Activated T-cell treated with anti-CD3 and anti-CD28 coated beads, Interleukin-2, amount 50 U/mL, for 1 hour (primary cell): ENCODE data around the gene TJP2.

Source experiments
- DNase-seq: peaks from one replicate; pipeline ENCODE4 v3.0.0-alpha.2; 2020

TJP2 gene

DNA sequence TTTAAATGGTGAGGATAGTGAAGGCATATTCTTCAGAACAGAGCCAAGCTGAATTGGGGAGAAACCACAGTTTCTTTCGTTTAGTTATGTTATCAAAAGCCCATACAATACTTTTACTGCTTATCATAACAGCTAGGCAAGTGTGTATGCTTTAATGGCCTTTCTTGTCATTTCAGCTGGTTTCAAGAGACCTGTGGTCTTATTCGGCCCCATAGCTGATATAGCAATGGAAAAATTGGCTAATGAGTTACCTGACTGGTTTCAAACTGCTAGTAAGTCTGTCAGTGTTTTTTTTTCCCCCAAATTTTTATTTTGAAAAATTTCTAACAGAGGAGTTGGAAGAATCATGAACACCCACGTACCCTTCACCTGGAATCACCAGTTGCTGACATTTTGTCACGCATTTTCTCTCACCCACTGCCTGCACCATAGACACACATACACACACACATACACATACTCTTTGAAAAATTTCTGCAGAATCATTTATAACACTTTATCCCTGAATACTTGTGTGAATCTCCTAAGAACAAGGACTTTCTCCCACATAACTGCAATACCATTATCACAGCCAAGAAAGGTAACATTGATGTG lies 63.7 kb downstream of the TJP2 start:
- no peak for DNase-seq

DNA sequence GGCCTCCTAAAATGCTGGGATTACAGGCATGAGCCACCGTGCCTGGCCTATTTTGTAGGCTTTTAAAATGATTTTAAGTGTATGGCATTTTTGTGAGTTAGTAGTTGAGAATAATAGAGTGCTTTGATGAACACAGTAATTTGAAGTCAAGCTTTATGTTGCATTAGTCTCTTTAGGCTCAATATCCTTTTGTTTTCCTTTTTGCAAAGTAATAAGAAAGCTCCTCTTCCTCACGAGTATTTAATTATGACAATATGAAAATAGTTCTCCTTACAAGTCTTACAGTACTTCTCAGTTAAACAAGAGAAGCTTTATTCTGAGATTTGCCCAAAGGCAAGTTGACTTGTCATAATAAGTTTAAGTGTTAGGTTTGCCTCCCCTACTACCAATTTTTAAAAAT lies 69.0 kb downstream of the TJP2 start:
- no peak for DNase-seq

DNA sequence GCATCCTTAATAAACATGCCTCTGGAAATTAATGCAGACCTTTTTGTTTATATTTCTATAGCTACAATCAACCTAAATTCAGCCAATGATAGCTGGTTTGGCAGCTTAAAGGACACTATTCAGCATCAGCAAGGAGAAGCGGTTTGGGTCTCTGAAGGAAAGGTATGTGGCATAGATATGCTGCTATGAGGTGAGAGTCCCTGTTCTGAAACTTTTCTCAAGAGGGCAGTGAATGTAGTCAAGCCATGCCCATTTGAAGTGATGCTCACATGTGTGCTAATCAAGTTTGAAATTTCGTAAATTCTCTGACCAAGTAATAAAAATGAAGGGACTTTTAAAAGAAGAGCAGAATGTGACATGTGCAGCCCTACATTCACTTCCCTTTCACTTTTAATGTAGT lies 72.6 kb downstream of the TJP2 start:
- DNase-seq = no peak

DNA sequence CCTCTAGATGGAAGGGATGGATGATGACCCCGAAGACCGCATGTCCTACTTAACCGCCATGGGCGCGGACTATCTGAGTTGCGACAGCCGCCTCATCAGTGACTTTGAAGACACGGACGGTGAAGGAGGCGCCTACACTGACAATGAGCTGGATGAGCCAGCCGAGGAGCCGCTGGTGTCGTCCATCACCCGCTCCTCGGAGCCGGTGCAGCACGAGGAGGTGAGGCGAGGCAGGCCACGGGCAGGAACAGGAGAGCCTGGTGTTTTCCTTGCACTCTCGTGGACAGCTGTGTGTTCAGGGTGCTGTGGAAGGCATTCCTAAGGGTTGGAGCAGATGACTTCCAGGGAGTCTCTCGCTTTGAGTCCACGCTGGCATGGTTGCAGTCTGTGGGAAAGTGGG lies 73.9 kb downstream of the TJP2 start:
- DNase-seq = no peak

- DNase-seq = no peak
These were observed 75.3 kb downstream of the TJP2 start for GRCh38 chr9:69249337-69249736.

DNA sequence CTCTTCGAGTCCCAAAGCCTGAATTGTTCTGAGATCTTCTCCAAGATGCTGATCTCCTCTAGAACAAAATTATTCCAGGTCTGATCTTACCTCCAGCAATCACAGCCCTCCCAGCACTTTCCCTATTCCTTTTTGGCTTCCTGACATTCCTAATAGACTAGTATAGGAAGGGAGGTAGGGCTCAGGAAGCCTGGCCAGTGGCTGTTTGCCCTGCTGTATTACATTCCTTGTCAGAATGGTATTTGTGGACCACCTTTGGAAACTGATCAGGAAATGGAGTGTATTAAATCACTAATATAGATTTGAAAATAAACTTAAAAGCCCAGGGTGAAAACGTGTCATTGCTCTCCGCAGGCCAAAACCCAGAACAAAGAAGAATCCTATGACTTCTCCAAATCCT lies 76.6 kb downstream of the TJP2 start:
- no peak for DNase-seq

DNA sequence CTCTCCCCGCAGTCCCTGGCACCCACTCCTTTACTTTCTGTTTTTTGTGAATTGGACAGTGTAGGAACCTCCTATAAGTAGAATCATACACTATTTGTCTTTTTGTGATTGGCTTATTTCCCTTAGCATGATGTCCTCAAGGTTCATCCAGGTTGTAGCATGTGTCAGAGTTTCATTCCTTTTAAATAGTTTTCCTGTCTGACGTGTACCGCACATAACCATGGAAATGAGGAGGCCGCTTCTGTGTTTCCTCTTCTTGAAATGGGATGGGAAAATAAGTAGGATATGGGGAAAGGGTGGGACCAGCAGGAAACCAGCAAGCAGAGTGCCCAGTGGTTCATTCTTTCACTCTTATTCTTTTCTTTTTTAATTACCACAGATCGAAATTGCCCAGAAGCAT lies 78.4 kb downstream of the TJP2 start:
- no peak for DNase-seq

GRCh38 chr9:69253057-69253456 lies 79.0 kb downstream of the TJP2 start:
- no peak for DNase-seq

- no peak for DNase-seq
These were observed 80.1 kb downstream of the TJP2 start for GRCh38 chr9:69254223-69254622.

DNA sequence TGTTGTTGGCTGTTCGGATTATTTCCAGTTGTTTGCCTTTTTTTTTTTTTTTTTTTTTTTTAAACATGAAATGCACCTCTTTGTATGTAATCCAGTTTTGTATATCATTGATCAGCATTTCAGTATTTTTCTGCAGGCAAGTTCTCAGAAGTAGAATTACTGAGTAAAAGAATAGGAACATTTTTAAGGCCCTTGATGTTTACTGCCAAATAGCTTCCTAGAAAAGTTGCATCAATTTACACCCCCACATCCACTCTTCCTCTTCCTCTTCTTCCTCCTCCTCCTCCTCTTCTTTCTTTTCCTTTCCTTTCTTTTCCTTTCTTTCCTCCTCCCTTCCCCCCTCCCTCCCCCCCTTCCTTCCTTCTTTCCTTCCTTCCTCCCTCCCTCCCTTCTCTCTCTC lies 81.5 kb downstream of the TJP2 start:
- no peak for DNase-seq

- DNase-seq = no peak
These were observed 84.5 kb downstream of the TJP2 start for GRCh38 chr9:69258551-69258950.

DNA sequence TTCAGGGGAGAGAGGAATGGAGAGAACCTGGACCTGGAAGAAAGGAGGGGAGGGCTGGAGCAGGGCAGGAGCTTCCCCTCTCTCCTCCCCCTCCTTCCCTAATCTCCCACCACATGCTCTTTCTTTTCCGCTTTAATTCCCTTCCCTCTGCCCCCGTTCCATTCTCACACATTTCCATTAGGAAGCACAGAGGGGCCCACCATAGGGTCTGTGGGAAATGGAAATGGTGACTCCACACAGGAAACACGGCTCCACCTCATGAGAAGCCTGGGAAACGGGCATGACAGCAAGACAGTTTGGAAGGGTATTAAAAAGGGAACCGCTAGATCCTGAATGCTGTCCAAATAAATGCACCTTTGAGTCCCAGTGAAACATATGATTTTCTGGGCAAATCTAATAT lies 86.1 kb downstream of the TJP2 start:
- no peak for DNase-seq

DNA sequence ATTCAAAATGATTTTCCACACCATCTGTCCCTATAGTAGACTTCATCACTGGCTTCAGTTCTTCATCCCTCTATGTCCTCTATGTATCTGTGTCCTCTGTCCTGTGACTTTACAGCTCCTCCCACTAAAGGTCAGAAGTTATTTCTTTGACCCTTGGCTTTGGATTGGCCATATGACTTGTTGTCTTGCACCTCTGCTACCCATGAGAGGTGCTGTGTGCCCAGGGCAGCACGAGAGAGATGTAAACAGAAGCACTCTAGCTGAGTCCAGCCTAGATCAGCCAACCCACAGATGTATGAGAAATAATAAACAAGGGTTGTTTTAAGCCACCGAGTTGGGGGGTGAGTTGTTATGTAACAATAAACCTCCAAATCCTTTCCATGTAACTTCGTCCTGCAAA lies 87.6 kb downstream of the TJP2 start:
- DNase-seq = no peak

DNA sequence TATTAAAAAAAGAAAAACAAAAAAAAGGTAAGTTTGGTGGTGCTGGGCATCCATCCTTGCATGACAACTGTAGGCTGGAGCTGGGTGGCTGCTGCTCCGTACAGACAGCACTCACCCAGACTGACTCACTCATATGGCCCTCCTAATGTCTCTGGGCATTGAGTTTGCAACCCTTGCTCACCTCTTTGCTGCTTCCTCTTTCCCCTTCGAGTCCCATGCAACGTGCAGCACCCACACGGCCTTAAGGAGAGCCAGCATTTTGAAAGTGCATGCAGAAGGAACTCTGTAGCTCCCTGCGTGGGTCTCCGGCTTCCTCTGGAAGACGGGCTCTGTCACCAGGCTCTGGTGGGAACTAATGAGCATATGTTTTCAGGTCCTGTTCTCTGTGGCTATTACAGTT lies 90.4 kb downstream of the TJP2 start:
- no peak for DNase-seq

DNA sequence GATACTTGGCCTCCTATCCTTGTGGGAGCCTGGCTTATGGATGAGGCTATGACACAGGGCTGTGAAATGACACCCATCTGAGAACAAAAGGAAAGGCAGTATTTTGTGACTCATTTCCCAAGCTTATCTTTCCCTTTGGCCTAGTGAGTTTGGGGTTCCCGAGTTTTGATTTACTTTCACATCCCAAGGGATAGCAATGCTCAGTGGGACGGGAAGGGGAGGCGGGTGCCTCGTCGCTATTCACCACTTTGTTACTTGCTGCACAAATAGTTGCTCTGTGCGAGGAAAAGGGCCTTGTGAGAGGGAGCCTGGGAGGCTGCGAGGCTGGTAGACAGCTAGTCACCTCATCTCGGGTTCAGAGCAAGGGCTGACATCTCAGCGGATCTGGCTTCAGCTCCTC lies 91.8 kb downstream of the TJP2 start:
- no peak for DNase-seq

DNA sequence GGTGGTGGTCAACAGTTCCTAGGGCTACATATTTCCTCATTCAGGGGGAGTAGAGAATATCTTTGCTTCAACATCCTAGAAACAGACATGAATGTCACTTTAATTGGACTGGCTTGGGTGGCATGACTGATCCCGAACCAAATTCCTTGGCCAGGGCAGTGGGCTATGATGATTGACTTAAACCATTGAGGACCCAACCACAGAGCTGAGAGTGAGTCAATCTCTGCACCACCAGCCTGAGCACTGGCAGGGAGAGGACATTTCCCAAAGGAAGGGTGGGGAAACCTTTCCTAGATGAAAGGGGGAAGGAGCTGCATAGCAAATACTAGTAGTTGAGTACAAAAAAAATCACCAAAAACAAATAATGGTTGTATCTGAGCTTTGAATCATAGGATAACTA lies 98.1 kb downstream of the TJP2 start:
- DNase-seq = no peak

DNA sequence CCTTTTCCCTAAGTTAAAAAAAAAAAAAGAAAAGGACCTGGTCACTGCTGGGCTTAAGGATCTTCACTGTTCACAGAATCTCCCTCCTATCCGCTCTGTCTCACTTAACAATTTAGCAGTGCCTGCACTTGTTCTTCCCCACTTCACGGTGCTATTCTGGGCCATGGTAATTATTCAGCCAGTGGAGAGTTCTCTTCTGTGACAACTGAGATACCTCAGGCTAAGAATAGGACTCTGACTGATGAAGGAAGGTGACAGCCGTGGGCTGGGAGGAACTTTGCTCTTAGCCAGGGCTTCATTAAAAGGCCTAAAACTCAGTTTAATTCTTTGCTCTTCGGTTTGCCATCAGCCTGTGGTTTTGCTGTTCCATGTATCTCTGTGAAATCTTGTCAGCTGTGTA lies 99.1 kb downstream of the TJP2 start:
- no peak for DNase-seq

- no peak for DNase-seq
These were observed 102.7 kb downstream of the TJP2 start for GRCh38 chr9:69276775-69277174.

GRCh38 chr9:69279084-69279731 lies 105.1 kb downstream of the TJP2 start:
- DNase-seq = no peak

DNA sequence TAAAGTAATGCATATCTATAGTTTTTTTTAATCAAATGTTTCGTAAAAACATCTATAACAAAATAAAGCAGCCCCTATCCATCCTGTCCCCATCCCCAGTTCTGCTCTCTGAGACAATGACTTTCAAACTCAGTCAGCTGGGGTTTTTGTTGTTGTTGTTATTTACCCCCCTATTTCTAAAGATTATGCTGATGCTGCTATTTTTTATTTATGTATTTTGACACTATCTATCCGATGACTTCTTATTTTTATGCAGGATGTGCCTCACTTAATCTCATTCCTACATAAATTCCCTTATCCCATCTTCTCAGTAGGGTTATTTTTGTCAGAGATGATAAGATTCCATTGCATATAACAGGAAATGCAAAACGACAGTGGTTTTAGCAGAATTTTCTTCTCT lies 105.7 kb downstream of the TJP2 start:
- no peak for DNase-seq

- no peak for DNase-seq
These were observed 108.9 kb downstream of the TJP2 start for GRCh38 chr9:69283003-69283402.

GRCh38 chr9:69292078-69292477 lies 118.0 kb downstream of the TJP2 start:
- no peak for DNase-seq

- DNase-seq = no peak
These were observed 119.1 kb downstream of the TJP2 start for GRCh38 chr9:69293156-69293555.

GRCh38 chr9:69295872-69296552 lies 121.9 kb downstream of the TJP2 start:
- DNase-seq = no peak
